Endothelial cell of umbilical vein (primary cell): Measurements from ENCODE around the gene CCDC81.

ENCODE experiments used
- POLR2A ChIP-seq: IDR thresholded peaks from 2 replicates; pipeline ENCODE4 v1.6.1; 2012; ENCODE audit warnings: low read depth, mild to moderate bottlenecking, control low read depth, low read length
- POLR2AphosphoS5 ChIP-seq: IDR thresholded peaks from 2 replicates; pipeline ENCODE4 v1.6.1; 2012; ENCODE audit warnings: low read depth, mild to moderate bottlenecking, control low read depth, low read length, moderate library complexity; ENCODE audit not compliant: insufficient read depth
- TF ChIP-seq, protein P1 (sequence below), 2 donors: IDR thresholded peaks; 1 replicate in 1 of 2; 2 replicates in 1 of 2; pipeline ENCODE4 v1.5.1; 2011; ENCODE audit warnings: low read length in 2 of 2, mild to moderate bottlenecking in 2 of 2, moderate library complexity in 2 of 2, control low read depth in 1 of 2, inconsistent platforms in 1 of 2, low read depth in 1 of 2; ENCODE audit not compliant: insufficient read depth in 1 of 2; ENCODE audit errors: extremely low read depth in 1 of 2

DNA sequence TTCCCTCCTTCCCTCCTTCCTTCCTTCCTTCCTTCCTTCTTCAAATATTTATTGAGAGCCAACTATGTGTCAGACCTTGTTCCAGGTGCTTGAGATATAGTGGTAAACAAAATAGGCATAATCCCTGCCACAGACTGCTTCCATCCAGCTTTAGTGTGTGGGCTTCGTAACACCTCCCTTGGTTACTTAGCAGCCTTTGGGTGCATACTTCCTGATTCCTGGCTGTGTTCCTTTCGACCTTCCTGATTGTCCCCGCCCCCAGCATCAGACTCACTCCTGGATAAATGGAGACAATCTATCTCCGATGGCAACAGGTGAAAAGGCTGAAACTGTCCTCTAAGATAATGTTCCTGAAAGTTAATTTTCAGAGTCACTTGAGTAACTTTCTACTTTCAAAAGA lies 13.5 kb downstream of the CCDC81 start:
- no peak for TF ChIP-seq POLR2AphosphoS5
- TF ChIP-seq POLR2A, result no peak
- TF ChIP-seq, protein P1, sequence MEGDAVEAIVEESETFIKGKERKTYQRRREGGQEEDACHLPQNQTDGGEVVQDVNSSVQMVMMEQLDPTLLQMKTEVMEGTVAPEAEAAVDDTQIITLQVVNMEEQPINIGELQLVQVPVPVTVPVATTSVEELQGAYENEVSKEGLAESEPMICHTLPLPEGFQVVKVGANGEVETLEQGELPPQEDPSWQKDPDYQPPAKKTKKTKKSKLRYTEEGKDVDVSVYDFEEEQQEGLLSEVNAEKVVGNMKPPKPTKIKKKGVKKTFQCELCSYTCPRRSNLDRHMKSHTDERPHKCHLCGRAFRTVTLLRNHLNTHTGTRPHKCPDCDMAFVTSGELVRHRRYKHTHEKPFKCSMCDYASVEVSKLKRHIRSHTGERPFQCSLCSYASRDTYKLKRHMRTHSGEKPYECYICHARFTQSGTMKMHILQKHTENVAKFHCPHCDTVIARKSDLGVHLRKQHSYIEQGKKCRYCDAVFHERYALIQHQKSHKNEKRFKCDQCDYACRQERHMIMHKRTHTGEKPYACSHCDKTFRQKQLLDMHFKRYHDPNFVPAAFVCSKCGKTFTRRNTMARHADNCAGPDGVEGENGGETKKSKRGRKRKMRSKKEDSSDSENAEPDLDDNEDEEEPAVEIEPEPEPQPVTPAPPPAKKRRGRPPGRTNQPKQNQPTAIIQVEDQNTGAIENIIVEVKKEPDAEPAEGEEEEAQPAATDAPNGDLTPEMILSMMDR (IDR thresholded peaks at IDR 0.05; ENCODE audit: extremely low read depth in 1 of 2, insufficient read depth in 1 of 2, low read depth in 1 of 2, low read length in 2 of 2), result no peak
